HG02884 (cell line): ENCODE data around the gene TASP1.
"Not testable (repeated sequence)": the region's sequence is repeated elsewhere in the genome, so short reads cannot be mapped to it uniquely, and the experiment has no call there.

Experiments
- ATAC-seq: cut with Tn5 transposase; IDR thresholded peaks from one replicate; pipeline ENCODE4 v1.9.1; 2021; ENCODE audit warnings: mild to moderate bottlenecking, moderate library complexity; ENCODE audit not compliant: unreplicated experiment

TASP1 gene

DNA sequence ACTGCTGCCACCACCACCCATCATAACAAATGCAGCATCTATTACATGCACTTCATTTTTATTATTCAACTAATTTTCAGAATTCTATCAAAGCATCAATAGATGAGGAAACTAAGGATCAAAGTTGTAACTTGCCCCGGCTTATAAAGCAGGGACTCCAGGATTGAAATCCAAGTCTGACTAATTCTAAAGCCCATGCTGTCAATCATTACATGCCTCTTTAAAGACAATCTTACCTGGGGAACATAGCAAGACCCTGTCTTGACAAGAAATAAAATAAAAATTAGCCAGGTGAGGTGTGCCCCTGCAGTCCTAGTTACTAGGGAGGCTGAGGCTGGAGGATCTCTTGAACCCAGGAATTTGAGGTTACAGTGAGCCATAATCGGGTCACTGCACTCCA is 235.3 kb downstream of the TASP1 start:
- no peak for ATAC-seq

DNA sequence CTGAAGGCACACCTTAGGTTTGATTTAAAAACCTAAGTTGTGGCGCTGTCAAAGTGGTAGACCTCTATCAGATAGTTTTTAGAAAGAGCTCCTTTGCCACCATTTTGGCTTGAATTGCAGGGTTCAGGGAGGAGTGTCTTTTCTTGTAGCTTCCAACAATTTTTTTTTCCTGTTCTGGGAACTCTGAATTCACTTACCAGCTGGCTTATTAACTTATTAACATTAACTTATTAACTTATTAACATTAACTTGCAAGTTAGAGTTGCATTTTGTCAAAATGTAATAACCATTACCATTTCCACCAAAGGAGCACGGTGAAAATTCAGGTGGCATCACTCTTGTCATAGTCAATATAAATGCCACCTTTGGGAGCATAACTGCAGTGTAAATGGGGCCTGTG is 235.7 kb downstream of the TASP1 start:
- no peak for ATAC-seq

DNA sequence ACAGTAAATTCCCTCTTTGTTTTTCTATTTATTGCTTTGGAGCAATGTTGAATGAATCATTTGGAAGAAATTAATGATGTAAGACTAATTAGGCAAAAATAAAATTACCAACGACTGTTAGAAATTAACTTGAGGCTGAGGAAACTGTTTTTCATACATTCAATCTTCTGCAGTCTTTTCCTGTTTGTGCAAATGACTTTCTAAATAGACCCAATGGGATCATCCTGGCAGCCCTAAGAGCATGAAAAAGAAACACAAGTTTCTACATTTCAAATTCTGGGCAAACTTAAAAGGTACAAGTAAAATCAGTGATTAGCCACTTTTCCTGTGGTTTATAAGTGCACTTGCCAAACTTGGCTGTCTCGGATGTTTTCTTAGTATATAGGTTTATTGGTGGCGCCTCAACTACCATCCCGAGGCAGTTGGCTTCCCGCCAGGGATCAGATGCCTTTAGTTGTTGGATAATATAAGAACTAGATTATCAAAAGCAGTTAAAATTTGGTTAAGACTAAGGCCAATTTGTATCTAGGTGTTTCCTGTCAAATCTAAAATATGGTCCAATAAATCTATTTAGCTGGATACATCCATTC is 236.5 kb downstream of the TASP1 start:
- no peak for ATAC-seq

DNA sequence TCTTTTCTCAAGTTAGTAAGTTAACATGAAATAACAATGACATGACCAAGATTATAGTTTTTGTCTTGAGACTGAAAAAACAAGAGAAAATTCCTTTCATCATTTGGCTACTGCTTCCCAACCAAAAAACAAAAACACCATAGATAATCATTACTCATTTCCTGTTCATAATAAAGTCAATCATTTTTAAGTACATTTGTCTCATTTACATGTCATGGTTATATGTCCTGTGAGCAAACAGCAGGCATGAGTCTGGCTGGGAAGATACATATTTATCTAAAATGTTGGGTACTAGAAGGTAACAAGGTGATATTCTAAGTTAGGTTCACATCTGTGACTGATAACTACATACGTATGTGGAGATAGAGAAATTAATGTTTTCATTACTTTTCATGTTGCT is 237.1 kb downstream of the TASP1 start:
- ATAC-seq, result no peak

DNA sequence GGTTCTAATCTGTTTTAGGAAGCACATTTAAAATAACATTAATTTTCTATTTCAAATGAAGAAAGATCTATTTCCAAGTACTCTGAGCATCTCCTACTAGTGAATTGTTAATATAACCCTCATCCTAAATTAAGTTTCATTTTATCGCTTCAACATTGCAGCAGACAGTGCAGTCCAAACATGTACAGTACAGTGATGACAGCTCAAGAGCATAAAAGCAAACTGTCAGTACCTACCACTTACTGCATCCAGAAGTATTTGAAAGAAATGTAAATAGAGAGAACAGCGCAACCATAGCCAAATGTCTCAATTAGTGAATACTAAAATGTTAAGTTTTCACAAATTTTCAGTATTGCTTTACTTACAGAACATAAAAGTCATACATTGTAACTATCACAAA is 238.3 kb downstream of the TASP1 start:
- ATAC-seq, result no peak

DNA sequence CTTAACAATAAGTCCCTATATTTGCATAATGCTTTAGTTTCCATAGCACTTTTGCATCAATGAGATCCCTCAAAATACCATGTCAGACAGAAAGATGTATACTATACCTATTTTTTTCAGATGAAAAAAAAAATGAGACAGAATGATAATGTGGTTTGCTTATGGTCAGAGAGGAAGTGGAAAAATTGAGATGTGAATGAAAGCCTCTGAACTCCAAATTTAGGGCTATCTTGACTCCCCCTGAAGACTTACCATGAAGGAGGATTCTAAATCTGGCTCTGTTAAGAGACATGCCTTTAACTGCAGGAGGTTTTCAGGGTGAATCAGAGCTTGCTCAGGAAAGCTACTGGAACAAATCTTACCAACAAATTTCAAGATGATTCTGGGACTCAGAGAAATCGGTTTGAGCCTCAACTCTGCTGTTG is 241.4 kb downstream of the TASP1 start:
- no peak for ATAC-seq

DNA sequence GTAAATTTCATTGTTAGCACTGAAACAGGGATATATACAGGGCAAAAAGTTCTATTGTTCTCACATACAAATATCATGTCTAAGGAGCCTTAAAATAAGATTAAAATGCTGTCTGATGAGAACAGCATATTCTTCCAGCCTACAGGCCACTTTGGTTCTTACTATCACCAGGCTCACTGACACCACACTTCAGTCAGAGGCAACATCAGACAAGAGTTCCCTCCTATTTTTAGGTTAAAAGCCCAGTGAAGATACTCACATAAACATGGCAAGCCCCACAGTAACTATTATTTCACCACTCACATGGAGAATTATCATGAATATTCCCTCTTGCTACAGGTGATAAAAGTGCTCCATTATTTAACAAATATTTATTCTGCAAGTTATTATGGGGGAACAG is 241.9 kb downstream of the TASP1 start:
- ATAC-seq, result no peak

DNA sequence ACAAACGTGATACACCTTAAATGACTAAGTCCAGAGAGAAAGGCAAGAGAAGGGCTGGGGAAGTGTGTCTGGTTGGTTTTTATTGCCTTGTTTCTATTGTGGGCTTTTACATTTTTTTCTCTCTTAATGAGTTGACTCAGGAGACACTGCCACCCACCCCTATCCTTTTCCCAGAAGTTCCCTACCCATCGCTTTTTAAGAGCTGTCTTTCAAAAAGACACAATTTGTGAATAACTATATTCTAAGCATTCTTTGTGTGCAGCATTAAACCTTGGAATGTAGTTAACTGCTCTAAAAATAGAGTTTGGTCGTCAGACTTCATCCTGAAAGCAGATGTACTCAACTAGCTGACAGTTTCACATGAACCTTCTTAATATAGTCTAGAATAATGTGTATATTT is 242.7 kb downstream of the TASP1 start:
- ATAC-seq, result no peak

DNA sequence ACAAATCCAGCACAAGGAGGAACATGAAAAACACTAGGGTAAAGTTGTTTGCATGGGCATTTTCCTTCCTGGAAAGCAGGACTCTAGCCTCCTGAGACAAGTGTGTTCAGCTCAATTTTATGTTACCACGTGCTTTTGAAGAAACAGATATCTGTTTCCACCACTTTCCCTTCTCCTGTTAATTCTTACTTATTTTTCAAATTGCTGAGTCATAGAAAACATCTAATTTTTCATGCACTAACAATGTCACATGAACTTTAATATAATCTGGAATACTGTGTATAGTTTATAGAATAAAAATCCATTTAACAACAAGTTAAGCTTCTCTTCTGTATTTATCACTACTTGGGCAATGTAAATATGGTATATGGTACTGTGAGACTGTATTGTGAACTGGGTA is 243.5 kb downstream of the TASP1 start:
- ATAC-seq, result no peak

DNA sequence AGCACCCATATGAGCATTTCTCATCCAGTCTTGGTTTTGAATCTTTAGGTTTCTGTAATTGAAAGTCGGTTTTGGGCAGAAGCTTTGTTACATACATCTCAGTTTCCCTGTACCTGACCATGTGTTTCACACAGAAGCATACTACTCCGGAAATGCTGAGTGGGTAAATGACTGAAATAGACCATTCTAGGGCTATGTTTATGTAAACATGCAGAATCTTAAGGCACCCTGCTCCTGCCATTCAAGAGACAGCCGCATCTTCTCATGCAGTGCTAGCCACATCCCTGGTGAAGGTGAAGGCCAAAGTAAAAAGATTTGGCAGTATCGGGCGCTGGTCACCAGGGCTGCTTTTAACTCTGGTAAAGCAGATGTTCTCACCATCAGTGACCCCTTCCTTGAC is 246.3 kb downstream of the TASP1 start:
- ATAC-seq, result no peak

DNA sequence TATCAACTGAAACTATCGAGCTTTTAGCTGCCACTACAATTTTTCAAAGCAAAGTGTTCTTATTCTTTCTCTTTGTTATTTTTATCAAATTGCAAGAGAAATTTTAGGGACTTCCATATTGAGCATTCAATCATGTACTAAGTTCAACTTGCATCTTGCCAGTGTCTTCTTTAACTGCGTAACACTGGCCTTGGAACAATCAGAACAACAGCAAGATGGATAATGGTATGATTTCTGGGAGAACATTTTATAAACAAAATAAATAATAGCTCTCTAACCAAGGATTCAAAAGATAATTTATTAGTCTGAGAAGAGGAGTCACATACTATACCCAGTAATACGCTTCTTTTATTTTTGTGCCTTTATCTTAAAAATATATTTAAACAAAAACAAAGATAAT is 249.6 kb downstream of the TASP1 start:
- ATAC-seq, result no peak

DNA sequence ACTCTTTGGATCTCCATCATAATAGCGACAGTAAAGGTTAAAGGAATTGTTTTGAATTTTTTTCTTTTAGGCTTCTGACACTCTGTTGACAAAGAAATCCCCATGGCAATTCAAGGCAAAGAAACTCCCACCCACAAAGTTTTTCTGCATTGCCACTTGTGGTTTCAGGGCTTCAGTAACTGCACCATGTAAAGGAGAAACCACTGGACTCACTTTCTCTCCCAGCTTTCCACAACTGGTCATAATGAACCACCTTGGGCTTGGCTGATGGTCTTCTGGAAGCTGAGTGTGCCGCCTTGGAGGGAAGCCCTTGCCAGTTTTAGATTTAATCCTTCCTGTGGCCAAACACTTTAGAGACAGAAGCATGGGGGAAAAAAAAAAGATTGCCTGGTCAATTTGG is 254.6 kb downstream of the TASP1 start:
- ATAC-seq, result no peak

DNA sequence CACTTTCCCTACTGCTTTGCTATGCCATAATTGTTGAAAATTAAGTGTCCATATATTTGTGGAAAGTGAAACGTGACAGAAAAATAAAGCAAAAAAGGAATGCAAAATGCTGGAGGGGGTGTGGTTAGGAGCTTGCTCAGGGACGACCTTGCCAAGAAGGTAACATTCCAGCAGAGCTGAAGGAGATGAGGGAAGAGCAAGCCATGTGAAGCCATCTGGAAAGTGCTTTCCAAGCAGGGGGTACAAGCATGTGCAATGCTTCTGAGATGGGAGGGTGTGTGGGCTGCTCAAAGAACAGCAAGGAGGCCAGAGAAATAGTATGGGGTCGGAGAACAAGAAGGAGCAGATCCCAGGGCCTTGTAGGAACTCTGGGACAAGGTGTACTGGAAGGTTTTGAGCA is 255.9 kb downstream of the TASP1 start:
- ATAC-seq, result no peak

DNA sequence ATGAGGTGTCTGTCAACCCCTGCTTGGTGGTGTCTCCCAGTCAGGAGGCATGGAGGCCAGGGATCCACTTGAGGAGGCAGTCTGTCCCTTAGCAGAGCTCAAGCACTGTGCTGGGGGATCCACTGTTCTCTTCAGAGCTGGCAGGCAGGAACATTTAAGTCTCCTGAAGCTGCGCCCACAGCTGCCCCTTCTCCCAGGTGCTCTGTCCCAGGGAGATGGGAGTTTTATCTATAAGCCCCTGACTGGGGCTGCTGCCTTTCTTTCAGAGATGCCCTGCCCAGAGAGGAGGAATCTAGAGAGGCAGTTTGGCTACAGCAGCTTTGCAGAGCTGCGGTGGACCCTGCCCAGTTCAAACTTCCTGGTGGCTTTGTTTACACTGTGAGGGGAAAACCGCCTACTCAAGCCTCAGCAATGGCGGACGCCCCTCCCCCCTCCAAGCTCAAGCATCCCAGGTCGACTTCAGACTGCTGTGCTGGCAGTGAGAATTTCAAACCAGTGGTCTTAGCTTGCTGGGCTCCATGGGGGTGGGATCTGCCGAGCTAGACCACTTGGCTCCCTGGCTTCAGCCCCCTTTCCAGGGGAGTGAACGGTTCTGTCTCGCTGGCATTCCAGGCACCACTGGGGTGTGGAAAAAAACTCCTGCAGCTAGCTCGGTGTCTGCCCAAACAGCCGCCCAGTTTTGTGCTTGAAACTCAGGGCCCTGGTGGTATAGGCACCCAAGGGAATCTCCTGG is 258.1 kb downstream of the TASP1 start:
- ATAC-seq, result not testable (repeated sequence)

DNA sequence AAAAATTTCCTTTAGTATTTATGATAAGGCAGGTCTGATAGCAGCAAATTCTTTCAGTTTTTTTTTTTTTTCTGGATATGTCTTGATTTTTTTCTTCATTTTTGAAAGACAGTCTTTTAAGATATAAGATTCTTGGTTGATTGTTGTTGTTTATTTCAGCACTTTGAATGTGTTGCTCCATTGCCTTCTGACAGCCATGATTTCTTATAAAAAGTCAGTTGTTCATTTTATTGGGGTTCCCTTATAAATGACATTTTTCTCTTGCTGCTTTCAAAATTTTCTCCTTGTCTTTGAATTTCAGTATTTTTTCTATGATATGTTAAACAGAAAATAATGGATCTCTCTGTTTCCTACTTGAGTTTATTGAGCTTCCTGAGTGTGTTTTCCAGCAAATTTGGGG is 265.3 kb downstream of the TASP1 start:
- no peak for ATAC-seq

DNA sequence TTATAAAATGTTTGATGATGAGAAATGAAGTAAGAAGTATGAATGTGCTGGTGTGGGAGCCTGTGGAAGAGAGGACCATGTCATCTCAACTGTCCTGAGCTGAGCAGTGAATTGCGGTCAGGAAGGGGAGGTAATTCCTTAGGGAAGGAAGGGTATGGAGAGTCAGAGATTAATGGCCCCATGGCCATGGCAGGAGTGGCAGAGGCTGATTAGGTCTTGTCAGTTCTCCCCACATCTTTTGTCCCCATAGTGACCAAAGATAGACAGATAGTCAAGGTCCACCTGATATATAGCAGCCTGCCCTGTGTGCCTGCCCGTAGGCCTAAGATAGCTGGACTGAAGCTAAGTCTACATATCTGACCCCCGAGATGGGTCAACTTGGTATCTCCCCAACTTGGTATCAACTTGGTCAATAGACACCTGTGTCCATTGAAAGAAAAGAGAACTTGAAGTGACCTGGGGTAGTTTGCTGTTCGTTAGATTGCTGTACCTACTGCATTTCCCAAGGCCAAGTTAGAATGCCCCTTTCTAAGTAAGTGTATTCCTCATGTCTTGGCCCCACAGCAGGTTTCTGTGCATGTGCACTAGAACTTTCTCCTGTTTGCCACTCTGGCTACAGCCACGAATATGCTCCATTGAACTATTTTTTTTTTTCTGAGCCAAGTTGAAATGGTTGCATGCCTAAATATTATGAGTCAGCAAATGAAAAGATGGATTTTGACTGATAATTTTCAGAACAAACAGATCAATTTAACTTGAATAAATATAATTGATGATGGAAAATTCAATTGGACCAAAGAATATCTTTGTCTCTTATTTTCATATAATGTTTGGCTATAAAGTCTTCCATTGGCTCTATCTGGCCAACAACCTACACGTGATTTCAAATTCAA is 274.2 kb downstream of the TASP1 start:
- ATAC-seq, result no peak

DNA sequence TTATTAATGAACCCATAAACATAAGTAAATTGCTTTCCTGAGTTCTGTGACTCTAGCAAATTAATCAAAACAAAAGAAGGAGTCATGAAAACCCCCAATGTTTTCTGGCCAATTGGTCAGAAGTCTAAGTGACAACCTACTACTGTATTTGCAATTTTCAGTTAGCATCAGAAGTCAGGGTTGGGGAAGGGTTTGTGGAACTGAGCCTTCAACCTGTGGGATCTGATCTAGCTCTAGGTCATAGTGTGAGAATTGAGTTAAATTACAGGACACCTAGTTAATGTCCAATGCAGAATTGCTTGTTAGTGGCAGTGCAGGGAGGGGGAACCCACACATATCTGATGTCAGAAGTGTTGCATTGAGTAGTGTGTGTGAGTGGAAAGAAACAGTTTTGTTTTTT is 275.3 kb downstream of the TASP1 start:
- no peak for ATAC-seq

DNA sequence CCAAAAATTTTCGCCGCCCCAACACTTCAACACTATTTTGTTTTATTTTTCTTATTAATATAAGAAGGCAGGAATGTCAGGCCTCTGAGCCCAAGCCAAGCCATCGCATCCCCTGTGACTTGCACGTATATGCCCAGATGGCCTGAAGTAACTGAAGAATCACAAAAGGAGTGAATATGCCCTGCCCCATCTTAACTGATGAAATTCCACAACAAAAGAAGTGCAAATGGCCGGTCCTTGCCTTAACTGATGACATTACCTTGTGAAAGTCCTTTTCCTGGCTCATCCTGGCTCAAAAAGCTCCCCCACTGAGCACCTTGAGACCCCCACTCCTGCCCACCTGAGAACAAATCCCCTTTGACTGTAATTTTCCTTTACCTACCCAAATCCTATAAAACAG is 276.6 kb downstream of the TASP1 start:
- not testable (repeated sequence) for ATAC-seq

DNA sequence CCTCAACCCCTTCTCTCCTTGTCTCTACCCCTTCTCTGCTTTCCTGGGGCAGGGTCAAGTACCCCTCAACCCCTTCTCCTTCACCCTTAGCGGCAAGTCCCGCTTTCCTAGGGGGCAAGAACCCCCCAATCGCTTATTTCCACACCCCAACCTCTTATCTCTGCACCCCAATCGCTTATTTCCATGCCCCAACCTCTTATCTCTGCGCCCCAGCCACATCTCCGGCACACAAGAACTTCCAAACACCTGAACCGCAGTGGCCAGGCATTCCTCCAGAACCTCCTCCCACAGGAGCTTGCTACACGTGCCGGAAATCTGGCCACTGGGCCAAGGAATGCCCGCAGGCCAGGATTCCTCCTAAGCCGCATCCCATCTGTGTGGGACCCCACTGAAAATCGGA is 279.8 kb downstream of the TASP1 start:
- not testable (repeated sequence) for ATAC-seq

DNA sequence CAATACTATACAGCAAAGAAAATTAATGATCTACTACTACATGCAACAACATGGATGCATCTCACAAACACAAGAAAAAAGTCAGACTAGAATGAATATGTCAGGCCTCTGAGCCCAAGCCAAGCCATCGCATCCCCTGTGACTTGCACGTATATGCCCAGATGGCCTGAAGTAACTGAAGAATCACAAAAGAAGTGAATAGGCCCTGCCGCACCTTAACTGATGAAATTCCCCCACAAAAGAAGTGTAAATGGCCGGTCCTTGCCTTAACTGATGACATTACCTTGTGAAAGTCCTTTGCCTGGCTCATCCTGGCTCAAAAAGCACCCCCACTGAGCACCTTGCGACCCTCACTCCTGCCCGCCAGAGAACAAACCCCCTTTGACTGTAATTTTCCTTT is 280.9 kb downstream of the TASP1 start:
- not testable (repeated sequence) for ATAC-seq

DNA sequence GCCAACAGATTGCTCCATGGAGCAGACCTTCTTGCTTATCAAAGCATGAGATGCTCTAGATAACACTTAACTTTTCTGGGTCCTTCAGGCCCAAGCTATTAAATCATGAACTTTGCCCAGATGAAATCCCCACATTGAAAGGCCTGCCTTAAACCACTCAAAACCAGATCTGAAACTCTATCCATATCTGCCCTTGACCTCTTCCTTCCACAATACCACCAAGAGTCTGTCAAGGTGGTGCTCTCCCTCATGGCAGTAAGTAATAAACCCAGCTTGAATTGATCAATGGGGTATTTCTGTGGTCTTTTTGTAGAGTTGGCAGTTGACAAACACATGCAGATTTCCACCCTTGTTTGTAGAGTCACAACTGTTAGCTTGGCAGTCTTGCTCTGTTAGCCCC is 282.1 kb downstream of the TASP1 start:
- no peak for ATAC-seq

DNA sequence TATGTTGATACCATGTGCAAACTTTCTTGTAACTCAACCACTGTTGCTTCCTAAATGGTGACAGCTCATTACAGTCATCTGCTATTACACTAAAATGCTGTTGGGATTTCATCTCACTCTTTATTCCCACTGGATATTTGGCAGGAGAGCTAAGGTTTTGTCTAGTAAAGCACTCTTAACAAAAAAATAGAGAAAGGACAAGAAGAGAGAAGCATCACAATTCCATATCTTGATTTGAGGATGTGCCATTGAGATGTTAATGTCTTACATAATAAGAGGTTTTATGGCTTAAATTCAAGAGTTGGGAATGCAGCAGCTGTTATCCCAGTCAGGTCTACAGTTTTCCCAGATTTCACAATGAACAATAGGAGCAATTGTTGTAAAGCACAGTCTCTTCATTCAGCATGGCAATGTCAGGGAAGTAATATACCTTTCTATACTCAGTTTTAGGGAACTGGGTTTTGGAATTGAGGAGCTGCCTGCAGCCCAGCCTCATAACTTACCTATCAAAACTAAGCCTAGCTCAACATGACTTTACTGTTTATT is 282.7 kb downstream of the TASP1 start:
- ATAC-seq, result no peak
